ENCODE data around the gene BTBD9.

The BTBD9 gene

DNA sequence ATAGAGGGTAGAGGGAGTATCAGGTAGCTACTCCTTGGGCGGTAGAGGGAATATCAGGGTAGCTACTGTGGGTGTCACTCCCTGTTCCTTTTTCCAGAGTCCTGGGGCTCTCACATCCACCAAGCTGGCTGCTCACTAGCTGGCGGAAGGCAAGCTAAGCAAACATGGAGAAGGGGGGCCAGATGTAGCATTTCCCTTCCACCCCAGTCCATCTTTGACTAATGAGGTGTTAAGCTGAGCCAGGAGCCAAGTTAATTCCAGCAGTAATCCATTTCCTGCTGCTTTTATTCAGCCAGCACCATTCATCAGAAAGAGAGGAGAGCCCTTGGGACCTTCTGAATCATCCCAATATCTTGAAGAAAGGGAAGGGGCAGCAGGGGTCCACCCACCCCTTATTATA lies 490.2 kb downstream of the BTBD9 start:
- Histone ChIP-seq H3K27ac (ENCODE audit: low read length) (no peak overlapping the region), H3K9me3 (ENCODE audit: control insufficient read depth, insufficient read depth, low read length) (no peaks in the 10 kb centered on the region), H3K4me3 (ENCODE audit: low read length) (no peak overlapping the region), H3K4me1 (ENCODE audit: control insufficient read depth, insufficient read depth, low read length) (peaks cover 8% of the 10 kb centered on the region), H3K27me3 (ENCODE audit: control insufficient read depth, insufficient read depth, low read length) (no peaks in the 10 kb centered on the region), H3K36me3 (ENCODE audit: control insufficient read depth, insufficient read depth, low read length) (0 out of 2 replicates have a peak, but pooled peaks cover 2% of the 10 kb centered on the region)
- no CpG with 5 or more reads among the region's 2 CpGs for WGBS (ENCODE audit: insufficient coverage, insufficient read length)
- no peak for DNase-seq (ENCODE audit: low read depth, low spot score)

DNA sequence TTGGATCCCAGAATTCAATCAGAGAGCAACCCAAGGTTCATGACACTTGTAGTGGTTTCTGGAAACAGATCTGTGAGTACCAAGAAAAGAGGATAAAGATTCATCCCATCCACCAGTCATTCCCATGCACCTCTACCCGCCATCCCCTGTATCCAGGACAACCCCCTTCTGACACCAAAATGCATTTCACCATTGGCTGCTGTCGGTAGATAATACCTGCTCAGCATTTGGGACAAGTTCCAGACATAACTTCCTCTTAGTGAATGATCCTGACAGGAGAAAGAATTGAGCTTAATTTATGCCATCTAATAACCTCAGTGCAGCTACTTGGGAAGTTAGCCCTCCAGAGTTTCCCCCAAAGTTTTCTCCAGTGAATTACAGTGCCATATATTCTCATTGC lies 491.1 kb downstream of the BTBD9 start:
- H3K4me1 ChIP-seq (ENCODE audit: control insufficient read depth, insufficient read depth, low read length) = peaks cover 9% of the 10 kb centered on the region
- H3K4me3 ChIP-seq (ENCODE audit: low read length) = no peak overlapping the region
- 0 out of 2 replicates have a peak, but pooled peaks cover 2% of the 10 kb centered on the region for H3K36me3 ChIP-seq (ENCODE audit: control insufficient read depth, insufficient read depth, low read length)
- no CpG with 5 or more reads among the region's 2 CpGs for WGBS (ENCODE audit: insufficient coverage, insufficient read length)
- no peaks in the 10 kb centered on the region for H3K27me3 ChIP-seq (ENCODE audit: control insufficient read depth, insufficient read depth, low read length)
- H3K9me3 ChIP-seq (ENCODE audit: control insufficient read depth, insufficient read depth, low read length) = no peaks in the 10 kb centered on the region
- H3K27ac ChIP-seq (ENCODE audit: low read length) = no peak overlapping the region
- DNase-seq (ENCODE audit: low read depth, low spot score) = no peak

DNA sequence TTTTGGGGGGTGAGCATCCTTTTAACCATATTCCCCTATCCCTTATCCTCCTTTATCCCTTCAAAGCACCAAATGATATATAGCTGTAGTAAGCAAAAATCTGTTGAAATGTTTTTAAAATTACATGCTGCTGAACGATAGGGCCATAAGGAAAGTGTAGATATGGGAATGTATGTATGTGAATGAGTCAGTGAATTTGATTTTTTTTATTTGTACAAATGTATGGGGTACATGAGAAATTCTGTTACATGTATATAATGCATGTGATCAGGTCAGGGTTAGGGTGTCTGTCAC lies 493.0 kb downstream of the BTBD9 start:
- 100% methylated on average over 1 of the region's 1 CpG for WGBS (ENCODE audit: insufficient coverage, insufficient read length)
- H3K27me3 ChIP-seq (ENCODE audit: control insufficient read depth, insufficient read depth, low read length) = no peaks in the 10 kb centered on the region
- no peak for DNase-seq (ENCODE audit: low read depth, low spot score)
- H3K36me3 ChIP-seq (ENCODE audit: control insufficient read depth, insufficient read depth, low read length) = no peaks in the 10 kb centered on the region
- peaks cover 9% of the 10 kb centered on the region for H3K4me1 ChIP-seq (ENCODE audit: control insufficient read depth, insufficient read depth, low read length)
- H3K27ac ChIP-seq (ENCODE audit: low read length) = no peak overlapping the region
- no peak overlapping the region for H3K4me3 ChIP-seq (ENCODE audit: low read length)
- H3K9me3 ChIP-seq (ENCODE audit: control insufficient read depth, insufficient read depth, low read length) = no peaks in the 10 kb centered on the region

DNA sequence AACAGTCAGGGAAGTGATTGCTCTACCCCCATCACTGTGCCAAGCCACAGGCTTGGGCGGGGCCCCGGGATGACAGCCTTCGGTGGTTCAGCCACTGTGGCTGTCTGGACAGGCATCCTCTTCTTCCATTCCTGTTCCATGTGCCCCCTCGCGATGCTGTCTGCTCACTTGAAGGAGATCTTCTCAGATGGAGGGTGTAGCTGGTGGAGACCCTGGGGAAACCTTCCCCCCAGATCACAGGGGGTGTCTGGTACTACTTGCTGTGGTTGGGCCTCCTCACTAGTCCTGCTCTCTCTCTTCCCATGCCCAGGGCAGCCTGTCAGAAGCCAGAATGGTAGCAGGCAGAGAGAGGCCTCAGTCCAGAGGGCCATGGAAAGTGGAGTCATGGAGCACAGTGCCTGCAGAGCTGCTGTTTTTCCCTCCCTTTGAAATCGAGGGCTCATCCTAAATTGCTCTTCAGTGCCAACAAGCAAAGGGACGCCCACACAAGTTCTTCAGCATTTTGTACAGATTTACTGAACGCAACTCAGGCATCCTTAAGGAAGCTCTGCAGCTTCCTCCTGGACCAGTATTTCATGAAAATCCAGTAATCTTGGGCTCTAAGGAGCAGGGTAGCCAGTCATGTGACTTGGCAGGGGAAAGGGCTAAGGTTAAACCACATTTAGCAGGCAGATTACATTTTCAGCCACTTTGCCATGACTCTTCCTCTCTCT lies 493.6 kb downstream of the BTBD9 start:
- no peaks in the 10 kb centered on the region for H3K27me3 ChIP-seq (ENCODE audit: control insufficient read depth, insufficient read depth, low read length)
- H3K4me3 ChIP-seq (ENCODE audit: low read length) = no peak overlapping the region
- no peak overlapping the region for H3K27ac ChIP-seq (ENCODE audit: low read length)
- WGBS (ENCODE audit: insufficient coverage, insufficient read length) = no CpG with 5 or more reads among the region's 8 CpGs
- DNase-seq (ENCODE audit: low read depth, low spot score) = no peak
- H3K36me3 ChIP-seq (ENCODE audit: control insufficient read depth, insufficient read depth, low read length) = no peaks in the 10 kb centered on the region
- H3K9me3 ChIP-seq (ENCODE audit: control insufficient read depth, insufficient read depth, low read length) = no peaks in the 10 kb centered on the region
- peaks cover 9% of the 10 kb centered on the region for H3K4me1 ChIP-seq (ENCODE audit: control insufficient read depth, insufficient read depth, low read length)

DNA sequence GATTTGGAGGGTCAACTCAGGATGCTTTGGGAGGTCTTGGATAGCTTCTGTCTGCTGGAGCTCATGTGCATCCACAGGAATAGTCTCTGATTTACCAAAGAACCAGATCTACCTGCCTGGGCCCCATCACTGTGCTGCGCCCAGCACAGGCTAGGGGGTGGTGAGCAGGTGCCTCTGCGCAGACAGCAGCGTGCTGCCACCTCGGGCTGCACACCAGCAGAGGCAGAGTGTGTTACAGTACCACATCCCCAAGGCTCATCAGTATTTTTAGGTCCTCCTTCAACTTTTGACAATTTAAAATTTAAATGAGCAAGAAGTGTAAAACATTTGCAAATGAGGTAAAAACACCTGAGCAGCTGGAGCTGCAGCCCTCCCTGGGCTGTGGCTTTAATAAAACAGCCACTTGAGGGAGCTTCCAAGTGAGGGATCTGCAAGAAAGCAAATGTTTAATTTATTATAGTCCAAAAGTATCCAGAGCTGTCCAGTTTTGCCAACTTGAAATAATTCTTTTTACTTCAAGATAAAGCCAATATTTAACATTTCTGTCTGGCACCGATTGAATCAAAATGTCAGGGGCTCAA lies 495.3 kb downstream of the BTBD9 start:
- Histone ChIP-seq H3K4me1 (ENCODE audit: control insufficient read depth, insufficient read depth, low read length) (peaks cover 9% of the 10 kb centered on the region), H3K27ac (ENCODE audit: low read length) (no peak overlapping the region), H3K36me3 (ENCODE audit: control insufficient read depth, insufficient read depth, low read length) (no peaks in the 10 kb centered on the region), H3K4me3 (ENCODE audit: low read length) (no peak overlapping the region), H3K27me3 (ENCODE audit: control insufficient read depth, insufficient read depth, low read length) (no peaks in the 10 kb centered on the region), H3K9me3 (ENCODE audit: control insufficient read depth, insufficient read depth, low read length) (no peaks in the 10 kb centered on the region)
- no peak for DNase-seq (ENCODE audit: low read depth, low spot score)
- no CpG with 5 or more reads among the region's 5 CpGs for WGBS (ENCODE audit: insufficient coverage, insufficient read length)

DNA sequence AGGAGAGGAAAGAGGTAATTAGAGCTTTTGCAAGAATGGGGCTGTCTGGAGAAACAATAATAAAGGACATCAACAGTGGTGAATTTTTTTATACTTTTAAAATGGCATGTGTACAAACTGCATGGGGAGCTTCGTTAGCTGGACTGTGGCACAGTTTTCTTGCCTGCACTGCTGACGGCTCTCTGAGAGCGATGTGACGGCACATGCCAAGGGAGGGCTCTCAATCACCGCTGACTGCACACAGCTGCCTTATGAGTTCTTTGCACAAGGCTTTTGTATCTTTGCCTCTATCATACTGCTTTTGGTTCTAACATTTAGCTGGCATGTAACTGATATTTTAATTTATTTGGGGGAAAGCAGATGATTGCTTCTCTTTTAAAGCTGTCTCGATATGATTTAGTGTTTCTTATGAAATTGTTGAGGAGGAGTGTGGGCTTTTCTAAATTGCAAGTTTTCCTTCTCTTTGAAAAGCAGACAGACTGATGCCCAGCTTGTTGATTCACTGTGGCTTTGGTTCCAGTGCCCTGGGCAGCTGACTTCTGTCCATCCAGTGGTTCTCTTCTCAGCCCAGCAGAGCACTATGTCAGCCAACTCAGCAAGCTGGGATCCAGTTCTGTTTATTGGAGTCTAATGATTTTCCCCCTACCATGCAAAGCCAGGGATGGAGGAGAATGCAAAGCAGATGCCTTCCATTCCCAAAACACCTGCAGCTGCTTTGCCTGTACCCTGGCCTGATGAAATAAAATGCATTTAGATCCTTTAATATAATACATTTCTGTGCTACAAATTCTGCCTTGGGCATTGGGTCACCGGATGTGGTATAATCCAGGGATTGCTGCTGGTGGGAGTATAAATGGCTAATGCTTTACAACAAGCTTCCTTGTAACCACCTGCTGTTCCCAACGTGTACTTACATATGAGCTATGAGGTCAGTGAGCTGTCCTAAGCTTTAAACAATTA lies 496.3 kb downstream of the BTBD9 start:
- Histone ChIP-seq H3K4me1 (ENCODE audit: control insufficient read depth, insufficient read depth, low read length) (peaks cover 7% of the 10 kb centered on the region), H3K27ac (ENCODE audit: low read length) (no peak overlapping the region), H3K9me3 (ENCODE audit: control insufficient read depth, insufficient read depth, low read length) (no peaks in the 10 kb centered on the region), H3K36me3 (ENCODE audit: control insufficient read depth, insufficient read depth, low read length) (no peaks in the 10 kb centered on the region), H3K4me3 (ENCODE audit: low read length) (no peak overlapping the region), H3K27me3 (ENCODE audit: control insufficient read depth, insufficient read depth, low read length) (no peaks in the 10 kb centered on the region)
- WGBS (ENCODE audit: insufficient coverage, insufficient read length) = no CpG with 5 or more reads among the region's 8 CpGs
- no peak for DNase-seq (ENCODE audit: low read depth, low spot score)

DNA sequence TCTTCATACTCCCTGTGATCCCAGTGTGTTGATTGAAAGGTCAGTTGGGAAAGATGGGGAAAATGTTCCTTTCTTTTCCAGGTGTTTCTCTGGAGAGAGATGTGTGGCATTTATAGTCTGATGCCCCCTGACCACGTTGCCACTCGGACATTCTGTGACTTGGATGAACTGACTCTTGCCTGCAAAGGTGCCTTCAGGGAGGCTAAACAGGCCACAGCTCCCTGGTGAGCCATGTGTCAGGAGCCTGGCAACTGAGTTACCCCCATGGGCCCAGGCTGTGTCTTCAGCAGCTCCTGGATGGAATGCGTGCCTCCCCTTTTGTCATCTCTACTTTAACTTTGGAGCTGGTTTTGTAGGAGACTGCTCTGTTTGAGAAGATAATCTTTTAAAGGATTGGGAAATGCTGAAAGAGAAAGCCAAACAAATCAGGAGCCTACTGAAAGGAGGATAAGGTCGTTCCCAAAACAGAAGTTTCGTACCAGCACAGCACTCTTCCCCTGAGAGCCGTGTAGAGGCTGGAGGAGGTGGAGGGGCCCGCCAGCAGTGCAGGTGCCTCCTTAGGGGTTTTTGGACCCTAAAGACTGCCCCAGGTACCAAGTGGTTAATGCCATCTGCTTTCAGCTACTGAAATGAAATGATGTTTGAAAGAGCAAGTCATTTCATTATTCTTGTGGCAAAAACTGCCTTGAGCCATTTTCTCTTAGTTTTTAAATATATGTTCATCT lies 497.4 kb downstream of the BTBD9 start:
- H3K36me3 ChIP-seq (ENCODE audit: control insufficient read depth, insufficient read depth, low read length) = no peaks in the 10 kb centered on the region
- no peak for DNase-seq (ENCODE audit: low read depth, low spot score)
- H3K27me3 ChIP-seq (ENCODE audit: control insufficient read depth, insufficient read depth, low read length) = no peaks in the 10 kb centered on the region
- WGBS (ENCODE audit: insufficient coverage, insufficient read length) = no CpG with 5 or more reads among the region's 7 CpGs
- H3K4me1 ChIP-seq (ENCODE audit: control insufficient read depth, insufficient read depth, low read length) = peaks cover 7% of the 10 kb centered on the region
- no peaks in the 10 kb centered on the region for H3K9me3 ChIP-seq (ENCODE audit: control insufficient read depth, insufficient read depth, low read length)
- H3K4me3 ChIP-seq (ENCODE audit: low read length) = no peak overlapping the region
- no peak overlapping the region for H3K27ac ChIP-seq (ENCODE audit: low read length)

DNA sequence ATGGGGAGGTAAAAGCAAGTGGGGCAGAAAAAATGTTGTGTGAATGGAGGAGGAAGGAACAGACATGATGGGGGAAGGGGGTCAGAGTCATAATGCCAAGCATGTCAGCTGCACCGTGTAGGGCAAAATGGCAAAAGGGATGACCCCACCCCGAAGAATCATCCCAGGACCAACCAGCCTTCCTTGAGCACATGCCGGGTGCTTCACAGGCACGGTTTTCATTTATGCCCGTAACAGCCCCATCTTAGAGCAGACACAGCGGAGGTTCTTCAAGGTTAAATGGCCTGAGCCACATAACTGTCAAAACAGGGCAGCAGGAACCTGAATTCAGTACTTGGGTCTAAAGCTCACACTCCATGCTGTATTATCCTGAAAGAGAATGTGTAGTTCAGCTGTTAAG lies 498.0 kb downstream of the BTBD9 start:
- H3K27ac ChIP-seq (ENCODE audit: low read length) = no peak overlapping the region
- no peak for DNase-seq (ENCODE audit: low read depth, low spot score)
- H3K4me3 ChIP-seq (ENCODE audit: low read length) = no peak overlapping the region
- WGBS (ENCODE audit: insufficient coverage, insufficient read length) = no CpG with 5 or more reads among the region's 6 CpGs
- H3K36me3 ChIP-seq (ENCODE audit: control insufficient read depth, insufficient read depth, low read length) = no peaks in the 10 kb centered on the region
- no peaks in the 10 kb centered on the region for H3K27me3 ChIP-seq (ENCODE audit: control insufficient read depth, insufficient read depth, low read length)
- H3K9me3 ChIP-seq (ENCODE audit: control insufficient read depth, insufficient read depth, low read length) = no peaks in the 10 kb centered on the region
- peaks cover 10% of the 10 kb centered on the region for H3K4me1 ChIP-seq (ENCODE audit: control insufficient read depth, insufficient read depth, low read length)

DNA sequence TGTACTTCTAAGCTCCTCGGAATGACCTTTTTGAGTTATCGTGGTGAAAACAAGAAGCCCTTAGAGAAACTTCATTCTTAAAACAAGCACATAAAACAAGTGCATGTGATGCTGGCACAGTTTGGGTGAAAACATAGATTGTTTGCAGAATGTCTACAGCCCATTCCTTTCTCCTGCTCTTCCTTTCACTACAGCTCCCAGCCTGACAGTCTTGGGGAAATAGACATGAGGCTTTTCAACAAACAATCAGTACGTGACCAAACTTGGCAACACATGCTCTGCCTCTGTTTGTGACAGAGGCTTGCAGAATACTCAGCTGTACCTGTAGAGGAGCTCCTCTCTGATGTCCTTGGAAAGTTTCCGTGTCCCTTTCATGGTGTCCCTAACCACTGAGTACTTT lies 498.6 kb downstream of the BTBD9 start:
- no peak overlapping the region for H3K4me3 ChIP-seq (ENCODE audit: low read length)
- H3K27me3 ChIP-seq (ENCODE audit: control insufficient read depth, insufficient read depth, low read length) = no peaks in the 10 kb centered on the region
- H3K9me3 ChIP-seq (ENCODE audit: control insufficient read depth, insufficient read depth, low read length) = no peaks in the 10 kb centered on the region
- no peak overlapping the region for H3K27ac ChIP-seq (ENCODE audit: low read length)
- H3K4me1 ChIP-seq (ENCODE audit: control insufficient read depth, insufficient read depth, low read length) = peaks cover 12% of the 10 kb centered on the region
- WGBS (ENCODE audit: insufficient coverage, insufficient read length) = no CpG with 5 or more reads among the region's 4 CpGs
- H3K36me3 ChIP-seq (ENCODE audit: control insufficient read depth, insufficient read depth, low read length) = no peaks in the 10 kb centered on the region
- no peak for DNase-seq (ENCODE audit: low read depth, low spot score)

DNA sequence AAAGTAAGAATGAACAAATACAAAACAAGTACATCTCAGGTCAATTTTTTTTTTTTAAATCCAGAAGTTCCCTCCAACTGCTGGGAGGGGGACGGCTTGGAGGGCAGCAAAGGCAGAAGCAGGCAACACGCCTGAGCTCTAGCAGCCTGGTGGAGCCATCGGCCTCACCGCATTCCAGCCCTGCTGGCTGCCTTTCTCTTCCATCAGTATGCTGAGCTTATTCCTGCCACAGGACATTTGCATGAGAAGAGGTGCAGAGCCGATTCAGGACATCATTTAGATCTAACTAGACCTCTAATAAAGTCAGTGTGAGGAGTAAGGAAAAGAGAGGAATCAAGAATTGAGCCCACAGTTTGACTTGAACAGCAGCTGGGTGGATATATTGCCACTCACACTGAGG lies 501.4 kb downstream of the BTBD9 start:
- no CpG with 5 or more reads among the region's 5 CpGs for WGBS (ENCODE audit: insufficient coverage, insufficient read length)
- Histone ChIP-seq H3K27me3 (ENCODE audit: control insufficient read depth, insufficient read depth, low read length) (no peaks in the 10 kb centered on the region), H3K4me1 (ENCODE audit: control insufficient read depth, insufficient read depth, low read length) (peaks cover 5% of the 10 kb centered on the region), H3K27ac (ENCODE audit: low read length) (no peak overlapping the region), H3K4me3 (ENCODE audit: low read length) (no peak overlapping the region), H3K36me3 (ENCODE audit: control insufficient read depth, insufficient read depth, low read length) (no peaks in the 10 kb centered on the region), H3K9me3 (ENCODE audit: control insufficient read depth, insufficient read depth, low read length) (no peaks in the 10 kb centered on the region)
- peak; percentile 66 for DNase-seq (ENCODE audit: low read depth, low spot score)

Measured in iPS DF 6.9 (cell line).